ENCODE results near the gene RHBDL3.
"Not testable (repeated sequence)": the region's sequence is repeated elsewhere in the genome, so short reads cannot be mapped to it uniquely, and the experiment has no call there.

RHBDL3 gene

GRCh38 chr17:32331243-32332040 is 65.8 kb downstream of the RHBDL3 start:
- DNase-seq: no peak

- DNase-seq: no peak
These were observed 67.6 kb downstream of the RHBDL3 start for GRCh38 chr17:32333187-32333586.

- DNase-seq: no peak
These were observed 69.4 kb downstream of the RHBDL3 start for GRCh38 chr17:32335046-32335445.

- no peak for DNase-seq
These were observed 70.1 kb downstream of the RHBDL3 start for GRCh38 chr17:32335687-32336086.

- no peak for DNase-seq
These were observed 75.7 kb downstream of the RHBDL3 start for GRCh38 chr17:32341141-32341856.

GRCh38 chr17:32341857-32342602 is 76.4 kb downstream of the RHBDL3 start, which contains the start of gene C17orf75:
Gene C17orf75, minus strand, starts transcription at chr17:32342173. Its CDS starts 34 bp downstream, at chr17:32342139.
- peak; percentile 71 for DNase-seq

GRCh38 chr17:32342603-32343325 is 77.1 kb downstream of the RHBDL3 start:
- no peak for DNase-seq

GRCh38 chr17:32345951-32346600 is 80.4 kb downstream of the RHBDL3 start:
- no peak for DNase-seq

GRCh38 chr17:32348483-32348800 is 82.8 kb downstream of the RHBDL3 start:
- DNase-seq: no peak

- DNase-seq: no peak
These were observed 83.8 kb downstream of the RHBDL3 start for GRCh38 chr17:32349503-32349853.

- peak; percentile 91 for DNase-seq
These were observed 84.4 kb downstream of the RHBDL3 start, which contains the start of gene ZNF207 for GRCh38 chr17:32349854-32350665. Gene ZNF207, plus strand, starts transcription at chr17:32350157. Its CDS starts 129 bp downstream, at chr17:32350286.

- no peak for DNase-seq
These were observed 85.2 kb downstream of the RHBDL3 start for GRCh38 chr17:32350666-32351418.

- not testable (repeated sequence) for DNase-seq
These were observed 87.1 kb downstream of the RHBDL3 start for GRCh38 chr17:32352734-32353133.

GRCh38 chr17:32355649-32356377 is 90.2 kb downstream of the RHBDL3 start:
- no peak for DNase-seq

- no peak for DNase-seq
These were observed 90.7 kb downstream of the RHBDL3 start for GRCh38 chr17:32356378-32356743.

GRCh38 chr17:32356750-32357149 is 91.1 kb downstream of the RHBDL3 start:
- no peak for DNase-seq

GRCh38 chr17:32357615-32358014 is 92.0 kb downstream of the RHBDL3 start:
- no peak for DNase-seq

GRCh38 chr17:32361270-32361669 is 95.6 kb downstream of the RHBDL3 start:
- no peak for DNase-seq

GRCh38 chr17:32370426-32370825 is 104.8 kb downstream of the RHBDL3 start:
- DNase-seq: no peak
